HG03025 (cell line): ENCODE measurements around the gene KMT2B.
A peak's percentile ranks its signal among the peaks of the same experiment; 100 is the strongest.
"Not testable (repeated sequence)": the region's sequence is repeated elsewhere in the genome, so short reads cannot be mapped to it uniquely, and the experiment has no call there.

ENCODE experiments used
- ATAC-seq: cut with Tn5 transposase; IDR thresholded peaks from one replicate; pipeline ENCODE4 v1.9.1; 2021; ENCODE audit warnings: mild to moderate bottlenecking, moderate library complexity; ENCODE audit not compliant: unreplicated experiment, low FRiP score

The KMT2B gene

GRCh38 chr19:35755550-35756376 lies 38.0 kb downstream of the KMT2B start:
- ATAC-seq, result no peak

GRCh38 chr19:35756377-35757230 lies 38.8 kb downstream of the KMT2B start, which contains the start of gene HSPB6:
TSS of gene HSPB6 (minus strand) at chr19:35757029. CDS start at chr19:35757008, 21 bp downstream.
- ATAC-seq, result no peak

- no peak for ATAC-seq
These were observed 39.5 kb downstream of the KMT2B start for GRCh38 chr19:35757231-35757748.

GRCh38 chr19:35757749-35758608 lies 40.2 kb downstream of the KMT2B start, which contains the start of gene PROSER3:
TSS of gene PROSER3 (plus strand) at chr19:35758176. CDS start at chr19:35758216, 40 bp downstream.
- ATAC-seq, result peak; percentile 86

- ATAC-seq, result no peak
These were observed 41.9 kb downstream of the KMT2B start for GRCh38 chr19:35759697-35760096.

GRCh38 chr19:35760711-35761349 lies 43.0 kb downstream of the KMT2B start:
- no peak for ATAC-seq

- no peak for ATAC-seq
These were observed 46.9 kb downstream of the KMT2B start for GRCh38 chr19:35764432-35765315.

GRCh38 chr19:35766571-35767104 lies 48.8 kb downstream of the KMT2B start:
- ATAC-seq, result no peak

GRCh38 chr19:35767288-35768081 lies 49.7 kb downstream of the KMT2B start:
- ATAC-seq, result no peak

GRCh38 chr19:35768082-35768421 lies 50.2 kb downstream of the KMT2B start:
- no peak for ATAC-seq

- not testable (repeated sequence) for ATAC-seq
These were observed 54.6 kb downstream of the KMT2B start for GRCh38 chr19:35772362-35772761.

- no peak for ATAC-seq
These were observed 55.4 kb downstream of the KMT2B start for GRCh38 chr19:35773020-35773806.

GRCh38 chr19:35774274-35775045 lies 56.7 kb downstream of the KMT2B start:
- ATAC-seq, result no peak

GRCh38 chr19:35775046-35775297 lies 57.2 kb downstream of the KMT2B start:
- ATAC-seq, result no peak

- ATAC-seq, result peak; percentile 85
These were observed 57.7 kb downstream of the KMT2B start, which contains the start of gene ARHGAP33 for GRCh38 chr19:35775298-35776101. TSS of gene ARHGAP33 (plus strand) at chr19:35775564. CDS start at chr19:35775659, 95 bp downstream.
